Measurements from ENCODE around the gene CRHR1. TPM values are rescaled to one million over a fixed set of nuclear protein-coding genes. Genes with fewer than 3 reads are reported as not detected.

CRHR1 gene
- total and polyA plus RNA-seq, 10 of the 15 experiments (the other 5 are each of a cell fraction or from before 2014, with no cell fraction given), result 0.08 TPM; not detected in 9

DNA sequence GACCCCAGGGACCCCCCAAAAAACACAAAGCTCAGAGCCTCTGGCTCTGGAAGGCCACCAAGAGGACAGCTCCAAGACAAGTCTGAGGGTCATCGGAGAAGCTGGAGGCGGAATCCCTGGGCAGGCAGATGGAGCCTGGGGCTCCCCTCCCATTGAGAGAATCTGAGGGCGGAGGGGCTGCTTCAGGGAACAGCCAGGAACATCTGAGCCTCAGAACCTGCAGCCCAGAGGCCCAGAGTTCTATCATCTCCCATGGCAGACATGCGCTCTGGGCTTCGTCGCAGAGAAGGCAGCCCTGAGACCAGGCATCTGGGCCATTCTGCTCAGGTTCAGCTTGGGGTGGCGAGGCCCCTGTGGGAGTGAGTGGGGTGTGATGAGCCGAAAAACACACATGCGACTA is 53.5 kb downstream of the CRHR1 start:
- RAD21 ChIA-PET (ENCODE audit: unreplicated experiment), result no interaction called here

More for the DNA sequence above, 53.5 kb downstream of the CRHR1 start:
- no TSS peak for BruUV-seq (replicated peaks)
- Histone ChIP-seq H2AFZ (ENCODE audit: control insufficient read depth, low read depth, low read length) (no peak overlapping the region), H3K4me3 (no peak overlapping the region), H4K20me1 (ENCODE audit: control insufficient read depth, insufficient read depth) (no peaks in the 10 kb centered on the region), H3K9me3 (replicated peaks; ENCODE audit: control insufficient read depth, insufficient read depth, low read length) (no peaks in the 10 kb centered on the region), H3K79me2 (ENCODE audit: control insufficient read depth, insufficient read depth, low read length) (no peaks in the 10 kb centered on the region), H3K27ac (ENCODE audit: control insufficient read depth, insufficient read depth) (no peak overlapping the region), H3K4me1 (ENCODE audit: control insufficient read depth, insufficient read depth, low read length) (no peaks in the 10 kb centered on the region), H3K9ac (ENCODE audit: control insufficient read depth, insufficient read depth, low read length) (no peak overlapping the region), H3K4me2 (ENCODE audit: control insufficient read depth, insufficient read depth) (no peak overlapping the region), H3K27me3 (replicated peaks in 1 of 2; ENCODE audit: control insufficient read depth in 2 of 2, insufficient read depth in 2 of 2, low read length in 1 of 2) (no peaks in the 10 kb centered on the region; a peak in 2 of 4 replicates), H3K36me3 (ENCODE audit: control insufficient read depth in 2 of 2, insufficient read depth in 2 of 2, low read length in 1 of 2) (no peaks in the 10 kb centered on the region)
- WGBS (ENCODE audit: insufficient coverage, insufficient replicate concordance, low lambda C conversion rate, missing lambda C conversion rate), result 37% methylated on average over 9 of the region's 9 CpGs
- in situ Hi-C loops (cut with MboI), result loop anchor here (25.0 kb wide), 1 partner anchor 425 kb away; no protein-coding TSS in a partner anchor
- FAIRE-seq (no peak), DNase-seq (ENCODE audit: low read depth, low spot score) (no peak), ATAC-seq (no peak)
- ChIA-PET SMC1A (ENCODE audit: uncharacterized antibody, unreplicated experiment) (no interaction called here), POLR2A (no interaction called here), CTCF (interaction anchor here (1.2 to 2.7 kb wide), 2 partner anchors 14 to 198 kb away, joined by 5 to 10 read pairs; no protein-coding TSS in a partner anchor)
- intact Hi-C loops (cut with micrococcal nuclease; ENCODE audit: unreplicated experiment), result loop anchor here (10.0 kb wide), 1 partner anchor 623 kb away; no protein-coding TSS in a partner anchor
- TF ChIP-seq MEF2B (IDR thresholded peaks at IDR 0.05; ENCODE audit: partially characterized antibody, poor library complexity, severe bottlenecking) (no peak), IKZF1 (conservative IDR thresholded peaks at IDR 0.05) (no peak), YY1 (IDR thresholded peaks at IDR 0.05; ENCODE audit: low read depth, low read length) (no peak), SMARCA5 (IDR thresholded peaks at IDR 0.05) (no peak), YBX1 (IDR thresholded peaks at IDR 0.05) (no peak), TARDBP (IDR thresholded peaks at IDR 0.05; ENCODE audit: borderline replicate concordance) (no peak), ZNF207 (IDR thresholded peaks at IDR 0.05; ENCODE audit: borderline replicate concordance) (no peak), ZNF217 (IDR thresholded peaks at IDR 0.05) (no peak), CHD4 (IDR thresholded peaks at IDR 0.05) (no peak), RELA (IDR thresholded peaks at IDR 0.05; ENCODE audit: borderline replicate concordance, partially characterized antibody) (no peak), PAX8 (IDR thresholded peaks at IDR 0.05) (no peak), STAT3 (IDR thresholded peaks at IDR 0.05; ENCODE audit: low read depth, low read length) (no peak), ZBED1 (IDR thresholded peaks at IDR 0.05; ENCODE audit: borderline replicate concordance) (no peak), ZNF274 (IDR thresholded peaks at IDR 0.05; ENCODE audit: insufficient read depth, insufficient read length) (no peak)
- TF ChIP-seq, protein P1, sequence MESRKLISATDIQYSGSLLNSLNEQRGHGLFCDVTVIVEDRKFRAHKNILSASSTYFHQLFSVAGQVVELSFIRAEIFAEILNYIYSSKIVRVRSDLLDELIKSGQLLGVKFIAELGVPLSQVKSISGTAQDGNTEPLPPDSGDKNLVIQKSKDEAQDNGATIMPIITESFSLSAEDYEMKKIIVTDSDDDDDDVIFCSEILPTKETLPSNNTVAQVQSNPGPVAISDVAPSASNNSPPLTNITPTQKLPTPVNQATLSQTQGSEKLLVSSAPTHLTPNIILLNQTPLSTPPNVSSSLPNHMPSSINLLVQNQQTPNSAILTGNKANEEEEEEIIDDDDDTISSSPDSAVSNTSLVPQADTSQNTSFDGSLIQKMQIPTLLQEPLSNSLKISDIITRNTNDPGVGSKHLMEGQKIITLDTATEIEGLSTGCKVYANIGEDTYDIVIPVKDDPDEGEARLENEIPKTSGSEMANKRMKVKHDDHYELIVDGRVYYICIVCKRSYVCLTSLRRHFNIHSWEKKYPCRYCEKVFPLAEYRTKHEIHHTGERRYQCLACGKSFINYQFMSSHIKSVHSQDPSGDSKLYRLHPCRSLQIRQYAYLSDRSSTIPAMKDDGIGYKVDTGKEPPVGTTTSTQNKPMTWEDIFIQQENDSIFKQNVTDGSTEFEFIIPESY (IDR thresholded peaks at IDR 0.05), result no peak

Measured in GM12878 (cell line).